Endodermal cell (in vitro differentiated cells): ENCODE measurements around the gene SOS2. TPM values are rescaled to one million over a fixed set of nuclear protein-coding genes. Genes with fewer than 3 reads are reported as not detected.

Experiments
- DNase-seq: peaks from one replicate; pipeline ENCODE4 v3.0.0-alpha.2; 2017
- H3K27ac ChIP-seq: 2 replicates; pipeline ENCODE4 v1.5.1; 2013; ENCODE audit warnings: mild to moderate bottlenecking, low read depth, low read length, moderate library complexity
- H3K27me3 ChIP-seq: 2 replicates; pipeline ENCODE4 v1.6.1; 2013; ENCODE audit warnings: mild to moderate bottlenecking, low read length, moderate library complexity; ENCODE audit not compliant: insufficient read depth, control insufficient read depth, poor library complexity, severe bottlenecking
- H3K36me3 ChIP-seq: 2 replicates; pipeline ENCODE4 v1.7.0; 2013; ENCODE audit warnings: mild to moderate bottlenecking, low read length, moderate library complexity; ENCODE audit not compliant: control insufficient read depth, insufficient read depth
- H3K4me1 ChIP-seq: one replicate; pipeline ENCODE4 v1.7.0; 2013; ENCODE audit warnings: low read length; ENCODE audit not compliant: control insufficient read depth, insufficient read depth
- H3K4me3 ChIP-seq: 2 replicates; pipeline ENCODE4 v1.5.1; 2013; ENCODE audit warnings: mild to moderate bottlenecking, low read length, moderate library complexity
- H3K9ac ChIP-seq: 2 replicates; pipeline ENCODE4 v1.6.1; 2013; ENCODE audit warnings: mild to moderate bottlenecking, low read length, moderate library complexity; ENCODE audit not compliant: poor library complexity, severe bottlenecking; ENCODE audit errors: extremely low read depth
- H3K9me3 ChIP-seq: 2 replicates; pipeline ENCODE4 v1.6.1; 2013; ENCODE audit warnings: mild to moderate bottlenecking, low read length, moderate library complexity; ENCODE audit not compliant: control insufficient read depth
- H3K27ac Mint-ChIP-seq: 2 replicates; pipeline ENCODE4 v1.8.0; 2020; ENCODE audit warnings: mixed read lengths
- H3K27me3 Mint-ChIP-seq: 2 replicates; pipeline ENCODE4 v1.8.0; 2021; ENCODE audit warnings: mild to moderate bottlenecking, mixed read lengths; ENCODE audit not compliant: insufficient read depth
- H3K36me3 Mint-ChIP-seq: 2 replicates; pipeline ENCODE4 v1.8.0; 2020; ENCODE audit warnings: low read depth, mixed read lengths
- H3K4me1 Mint-ChIP-seq: 2 replicates; pipeline ENCODE4 v1.8.0; 2020; ENCODE audit warnings: mixed read lengths
- H3K4me3 Mint-ChIP-seq: 2 replicates; pipeline ENCODE4 v1.8.0; 2020; ENCODE audit warnings: mild to moderate bottlenecking, moderate library complexity, mixed read lengths
- H3K9me3 Mint-ChIP-seq: 2 replicates; pipeline ENCODE4 v1.8.0; 2020; ENCODE audit warnings: mild to moderate bottlenecking, mixed read lengths
- CTCF ChIP-seq: fragments of 200-600 bp; sonication (generic); conservative IDR thresholded peaks from 2 replicates; pipeline ENCODE4 v1.5.0; 2021; ENCODE audit warnings: antibody characterized with exemption, mild to moderate bottlenecking
- WGBS, 2 experiments: methylation state at CpG; one replicate each; pipeline versions ENCODE4 v1.1.5 to v1.1.7; 2013; ENCODE audit warnings: missing lambda C conversion rate in 2 of 2, mixed read lengths in 1 of 2; ENCODE audit not compliant: insufficient coverage in 1 of 2, insufficient read length in 1 of 2; 5-methylcytosine and 5-hydroxymethylcytosine counted together
- total RNA-seq, 2 donors: library from RNA; stranded (reverse); fragmentation: NEBNext Ultra II Directional in 1 of 2; extraction: Animal tissue kit (Norgen Biotek cat#: 25700) in 1 of 2; gene quantifications; 2 replicates in 1 of 2; 3 replicates in 1 of 2; pipeline ENCODE4 v1.2.1, GENCODE V29; 2021

Gene SOS2
- total RNA-seq, 2 donors from 2014 or later: 19.6 to 20.4 TPM

DNA sequence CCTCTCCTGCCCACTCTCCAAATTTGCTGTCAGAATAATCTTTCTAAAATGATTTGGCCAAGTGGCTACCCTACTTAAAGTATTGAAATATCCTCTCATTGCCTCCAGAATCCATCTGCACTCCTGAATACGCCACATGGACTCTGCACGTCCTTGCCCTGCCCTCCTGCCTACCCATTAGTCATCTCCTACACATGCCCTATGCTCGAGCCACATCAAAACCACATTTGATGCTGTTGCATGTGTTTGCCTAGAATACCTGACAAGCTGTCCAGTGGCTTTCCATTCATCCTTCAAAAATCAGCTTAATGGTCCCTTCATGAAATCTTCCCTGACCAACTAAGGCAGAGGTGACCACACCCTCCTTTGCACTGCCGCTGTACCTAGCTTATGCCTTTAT lies 132.0 kb downstream of the SOS2 start:
- Mint-ChIP-seq H3K27me3 (no peaks in the 10 kb centered on the region), H3K27ac (no peak overlapping the region), H3K9me3 (no peaks in the 10 kb centered on the region), H3K4me3 (no peak overlapping the region), H3K36me3 (peaks cover 4% of the 10 kb centered on the region), H3K4me1 (no peaks in the 10 kb centered on the region)
- Histone ChIP-seq H3K27ac (no peak overlapping the region), H3K27me3 (no peaks in the 10 kb centered on the region), H3K9me3 (no peaks in the 10 kb centered on the region), H3K4me3 (no peak overlapping the region), H3K4me1 (no peaks in the 10 kb centered on the region), H3K36me3 (no peaks in the 10 kb centered on the region), H3K9ac (no peak overlapping the region)
- no peak for DNase-seq
- WGBS, 2 experiments: 91 to 97% methylated on average over 4 of the region's 4 CpGs
- no peak for TF ChIP-seq CTCF

DNA sequence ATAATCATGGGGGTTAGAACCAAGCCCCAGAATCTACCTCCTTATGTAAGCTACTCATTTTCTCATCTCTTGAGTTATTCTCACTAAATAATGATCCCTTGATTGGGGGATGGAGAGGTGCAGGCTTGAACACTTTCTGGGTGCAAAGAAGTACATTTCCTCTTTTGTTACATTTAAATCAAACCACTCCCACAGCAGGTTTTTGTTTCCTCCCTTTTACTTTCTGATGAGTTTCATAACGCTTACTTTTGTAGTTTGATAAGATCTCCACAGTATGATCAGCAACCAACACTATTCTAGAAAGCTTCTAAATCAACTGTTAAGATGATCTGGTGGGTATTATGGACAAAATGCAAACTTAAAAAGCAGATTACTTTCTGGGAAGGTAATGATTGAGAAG lies 135.5 kb downstream of the SOS2 start:
- Histone ChIP-seq H3K36me3 (no peaks in the 10 kb centered on the region), H3K4me3 (no peak overlapping the region), H3K27ac (no peak overlapping the region), H3K9me3 (no peaks in the 10 kb centered on the region), H3K4me1 (no peaks in the 10 kb centered on the region), H3K27me3 (no peaks in the 10 kb centered on the region), H3K9ac (no peak overlapping the region)
- TF ChIP-seq CTCF: no peak
- H3K36me3 Mint-ChIP-seq: peaks cover 4% of the 10 kb centered on the region
- no peak overlapping the region for H3K27ac Mint-ChIP-seq
- H3K9me3 Mint-ChIP-seq: no peaks in the 10 kb centered on the region
- DNase-seq: no peak
- no peak overlapping the region for H3K4me3 Mint-ChIP-seq
- no peaks in the 10 kb centered on the region for H3K27me3 Mint-ChIP-seq
- no peaks in the 10 kb centered on the region for H3K4me1 Mint-ChIP-seq
- WGBS, 2 experiments: 88% methylated on average over 1 of the region's 1 CpG; no CpG with 5 or more reads in 1 of the 2 experiments

GRCh38 chr14:50094056-50094755 lies 137.2 kb downstream of the SOS2 start:
- Histone ChIP-seq H3K27ac (no peak overlapping the region), H3K9ac (no peak overlapping the region), H3K4me1 (no peaks in the 10 kb centered on the region), H3K9me3 (no peaks in the 10 kb centered on the region), H3K4me3 (no peak overlapping the region), H3K27me3 (no peaks in the 10 kb centered on the region), H3K36me3 (no peaks in the 10 kb centered on the region)
- Mint-ChIP-seq H3K4me3 (no peak overlapping the region), H3K27me3 (no peaks in the 10 kb centered on the region), H3K9me3 (no peaks in the 10 kb centered on the region), H3K4me1 (no peaks in the 10 kb centered on the region), H3K27ac (no peak overlapping the region), H3K36me3 (peaks cover 4% of the 10 kb centered on the region)
- 90% methylated on average over 8 to 11 of the region's 11 CpGs for WGBS, 2 experiments
- TF ChIP-seq CTCF: no peak
- DNase-seq: no peak
